ENCODE results near the gene SLC35B3.
"Not testable (repeated sequence)": the region's sequence is repeated elsewhere in the genome, so short reads cannot be mapped to it uniquely, and the experiment has no call there.

The SLC35B3 gene

DNA sequence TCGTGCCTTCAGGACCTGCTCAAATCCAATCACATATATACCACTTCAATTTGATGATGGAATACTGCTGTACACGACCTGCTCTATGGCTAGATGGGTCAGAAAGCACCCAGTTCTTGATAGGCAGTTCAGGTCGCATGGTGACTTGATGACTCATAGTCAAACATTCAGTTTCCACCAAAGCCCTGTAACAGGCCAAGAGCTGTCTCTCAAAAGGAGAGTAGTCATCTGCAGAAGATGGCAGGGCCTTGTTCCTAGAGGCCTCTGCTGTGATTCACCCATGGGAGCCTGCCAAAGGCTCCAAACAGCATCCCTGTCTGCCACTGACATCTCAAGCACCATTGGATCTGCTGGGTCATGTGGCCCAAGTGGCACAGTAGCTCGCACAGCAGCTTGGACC, 29.4 kb downstream of the SLC35B3 start:
- DNase-seq = not testable (repeated sequence)

GRCh38 chr6:8402546-8402945, 32.8 kb downstream of the SLC35B3 start:
- no peak for DNase-seq

- no peak for DNase-seq
Measured at GRCh38 chr6:8400663-8401062, 34.7 kb downstream of the SLC35B3 start.

DNA sequence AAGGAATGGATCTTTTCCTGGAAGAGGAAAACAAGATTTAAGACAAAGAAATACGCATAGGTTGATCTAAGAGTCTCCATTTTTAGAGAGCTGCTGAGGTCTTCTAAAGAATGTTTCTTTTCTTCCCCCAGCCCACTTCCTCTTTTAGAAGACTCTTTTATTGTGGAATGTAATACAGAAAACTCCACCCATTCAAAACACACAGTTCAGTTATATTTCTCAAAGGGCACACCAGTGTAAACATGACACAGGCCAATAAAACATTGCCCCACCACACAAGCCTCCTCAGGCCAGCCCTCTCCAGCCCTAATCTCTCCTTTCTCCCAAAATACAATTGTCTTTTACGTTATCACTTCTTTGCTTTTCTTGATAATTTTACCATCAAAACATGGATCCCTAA, 42.8 kb downstream of the SLC35B3 start:
- DNase-seq = no peak

- DNase-seq = no peak
Measured at GRCh38 chr6:8391934-8392333, 43.4 kb downstream of the SLC35B3 start.

GRCh38 chr6:8389036-8389818, 46.1 kb downstream of the SLC35B3 start:
- peak; percentile 97 for DNase-seq

- DNase-seq = peak; percentile 98
Measured at GRCh38 chr6:8387942-8388437, 47.4 kb downstream of the SLC35B3 start.

DNA sequence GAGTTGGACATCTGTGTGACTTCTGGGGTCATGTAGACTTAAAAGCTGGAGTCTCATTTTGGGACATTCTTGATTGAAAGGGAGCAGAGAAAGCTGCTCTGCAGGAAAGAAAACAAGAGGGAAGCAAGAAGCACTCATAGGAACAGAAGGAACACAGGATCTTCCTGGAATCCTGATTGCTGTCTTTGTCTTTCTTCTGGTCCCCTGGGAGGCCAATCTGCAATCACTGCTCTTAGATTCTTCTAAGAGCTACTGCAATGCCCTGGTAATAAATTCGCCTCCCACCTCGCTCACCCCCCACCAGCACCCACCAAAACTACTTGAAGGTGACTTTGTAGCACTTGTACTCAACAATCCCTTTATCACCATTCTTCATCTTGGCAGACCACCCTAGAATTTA, 51.8 kb downstream of the SLC35B3 start:
- DNase-seq = no peak

GRCh38 chr6:8382434-8382833, 52.9 kb downstream of the SLC35B3 start:
- DNase-seq = no peak

DNA sequence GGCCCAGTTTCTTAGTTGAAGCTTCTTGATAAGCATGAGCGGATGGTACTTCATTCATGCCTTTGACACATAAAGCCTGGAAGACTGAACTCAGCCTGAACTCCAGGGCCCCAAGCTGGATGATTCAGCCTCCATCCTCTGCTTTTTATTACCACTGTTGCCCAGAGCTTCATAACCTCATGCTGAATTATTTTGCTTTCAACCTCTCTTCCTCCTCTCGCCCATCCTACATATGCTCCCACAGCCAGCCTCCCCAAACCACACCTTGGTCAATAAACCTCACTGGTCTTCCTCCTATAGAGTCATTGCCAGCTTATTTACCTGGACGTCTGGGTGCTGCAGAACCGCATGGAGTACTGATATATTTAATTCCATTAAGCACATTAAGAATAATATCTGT, 59.4 kb downstream of the SLC35B3 start:
- DNase-seq = no peak
